T-helper 1 cell treated with Interleukin-12 subunit alpha and Interleukin-12 subunit beta and Interleukin-4 antibody, amounts not matched to agents 30 μg/mL and 1 μg/mL, for 36 hours (primary cell): ENCODE results near the gene LIPC.
A peak's percentile ranks its signal among the peaks of the same experiment; 100 is the strongest.

Experiments
- H3K27ac Mint-ChIP-seq: one replicate; pipeline ENCODE4 v1.8.0; 2021; ENCODE audit warnings: mild to moderate bottlenecking, mixed read lengths
- H3K27me3 Mint-ChIP-seq: one replicate; pipeline ENCODE4 v1.8.0; 2021; ENCODE audit warnings: low read depth, mixed read lengths
- H3K36me3 Mint-ChIP-seq: one replicate; pipeline ENCODE4 v1.8.0; 2021; ENCODE audit warnings: low read depth, mixed read lengths
- H3K4me1 Mint-ChIP-seq: one replicate; pipeline ENCODE4 v1.8.0; 2021; ENCODE audit warnings: low read depth, mixed read lengths
- H3K4me3 Mint-ChIP-seq: one replicate; pipeline ENCODE4 v1.8.0; 2021; ENCODE audit warnings: mild to moderate bottlenecking, moderate library complexity, mixed read lengths
- H3K9me3 Mint-ChIP-seq: one replicate; pipeline ENCODE4 v1.8.0; 2021; ENCODE audit warnings: mixed read lengths

The LIPC gene

DNA sequence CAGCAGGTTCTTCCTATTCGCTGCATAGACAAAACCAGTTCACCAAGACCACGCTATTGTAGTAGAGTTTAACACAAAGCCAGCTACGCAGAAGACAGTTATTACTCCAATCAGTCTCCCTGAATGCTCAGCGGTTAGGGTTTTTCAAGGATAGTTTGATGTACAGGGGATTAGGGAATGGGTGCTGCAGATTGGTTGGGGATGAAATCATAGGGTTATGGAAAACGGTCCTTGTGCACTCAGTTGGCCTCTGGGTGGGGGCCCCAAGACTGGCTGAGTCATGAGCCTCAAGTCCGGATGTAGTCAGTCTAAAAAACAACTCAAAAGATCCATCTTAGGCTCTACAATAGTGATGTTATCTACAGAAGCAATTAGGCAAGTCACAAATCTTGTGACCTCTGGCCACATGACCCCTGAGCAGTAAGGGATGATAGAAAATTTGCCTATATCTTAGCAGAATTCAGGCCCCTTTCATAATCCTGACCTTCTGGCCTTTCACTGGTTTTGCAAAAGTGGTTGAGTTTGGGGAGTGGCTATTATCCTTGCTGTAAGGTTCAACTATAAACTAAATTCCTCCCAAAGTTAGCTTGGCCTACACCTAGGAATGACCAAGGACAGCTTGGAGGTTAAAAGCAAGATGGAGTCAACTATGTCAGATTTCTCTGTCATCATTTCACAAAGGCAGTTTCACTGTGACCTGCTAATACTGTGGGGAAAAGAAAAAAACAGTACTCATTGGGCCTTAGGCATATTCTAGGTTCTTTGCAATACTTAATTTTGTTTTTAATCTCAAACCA is 57.7 kb downstream of the LIPC start:
- peaks cover 21% of the 10 kb centered on the region for H3K9me3 Mint-ChIP-seq
- H3K36me3 Mint-ChIP-seq, result peaks cover 16% of the 10 kb centered on the region
- no peak overlapping the region for H3K4me3 Mint-ChIP-seq
- H3K27me3 Mint-ChIP-seq, result no peaks in the 10 kb centered on the region
- H3K4me1 Mint-ChIP-seq, result peaks cover 39% of the 10 kb centered on the region
- H3K27ac Mint-ChIP-seq, result no peak overlapping the region

DNA sequence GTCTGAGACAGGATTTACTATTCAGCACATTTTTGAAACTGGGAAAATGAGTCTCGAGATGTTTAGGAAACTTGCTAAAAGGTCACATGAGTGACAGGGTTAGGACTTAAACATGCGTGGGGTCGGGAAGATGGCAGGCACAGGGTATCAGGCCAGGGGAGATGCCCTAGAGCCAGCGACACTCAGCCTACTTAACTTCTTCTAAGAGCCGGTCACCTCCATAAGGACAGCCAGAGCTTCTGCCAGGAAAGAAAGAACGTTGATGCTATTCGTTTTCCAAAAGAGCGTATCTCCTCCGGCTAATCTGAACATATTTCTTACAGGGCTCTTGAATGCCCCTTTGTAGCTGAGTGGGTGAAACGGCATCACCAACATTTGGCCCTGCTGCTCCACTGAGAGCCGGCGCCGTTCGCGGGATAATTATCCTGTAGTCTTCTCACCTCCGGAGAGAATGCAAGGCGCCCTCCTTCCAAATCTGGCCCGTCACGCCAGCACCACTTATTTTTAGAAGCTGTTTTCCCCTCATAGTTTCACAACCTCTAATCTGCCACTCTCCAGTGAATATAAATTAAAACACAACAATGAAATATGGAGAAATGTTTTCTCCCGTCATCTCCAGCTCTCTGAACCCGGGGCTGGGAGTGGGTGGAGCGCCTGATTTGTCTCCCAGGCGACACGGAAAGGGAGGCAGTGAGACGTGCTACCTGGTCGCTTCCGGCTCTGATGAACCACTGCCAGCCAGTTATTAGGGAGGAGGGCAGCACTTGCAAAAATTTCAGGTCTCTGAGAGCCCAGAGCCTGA is 58.5 kb downstream of the LIPC start:
- Mint-ChIP-seq H3K4me3 (no peak overlapping the region), H3K27ac (no peak overlapping the region), H3K27me3 (no peaks in the 10 kb centered on the region), H3K4me1 (peaks cover 37% of the 10 kb centered on the region), H3K9me3 (peaks cover 21% of the 10 kb centered on the region), H3K36me3 (peaks cover 17% of the 10 kb centered on the region)

DNA sequence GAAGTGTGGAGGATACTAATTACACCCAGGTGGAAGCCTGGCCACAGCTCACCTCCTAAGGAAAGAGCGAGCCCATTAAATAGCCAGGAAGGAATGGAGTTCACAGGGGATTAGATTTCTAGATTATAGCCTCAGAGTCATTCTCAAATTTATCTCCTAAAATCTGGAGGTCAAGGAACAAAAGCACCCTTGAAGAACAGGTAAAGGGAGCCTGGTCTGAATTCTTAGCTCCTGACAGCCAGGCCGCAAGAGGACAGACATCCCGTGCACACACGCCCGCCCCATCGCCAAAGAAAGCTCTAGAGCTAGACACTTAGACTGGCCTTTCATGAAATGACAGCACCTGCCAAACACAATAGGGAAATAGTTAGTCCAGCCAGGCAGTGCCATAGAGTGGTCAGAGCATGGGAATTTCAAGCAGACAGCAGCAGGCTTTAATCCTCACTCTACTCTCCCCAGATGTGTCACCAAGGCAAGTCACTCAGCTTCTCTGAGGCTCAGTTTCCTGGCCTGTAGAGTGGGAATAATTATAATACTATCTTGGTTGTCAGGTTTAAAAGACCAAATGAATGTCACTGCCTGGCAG is 59.2 kb downstream of the LIPC start:
- H3K36me3 Mint-ChIP-seq, result peaks cover 18% of the 10 kb centered on the region
- H3K9me3 Mint-ChIP-seq, result peaks cover 21% of the 10 kb centered on the region
- H3K4me3 Mint-ChIP-seq, result no peak overlapping the region
- no peaks in the 10 kb centered on the region for H3K27me3 Mint-ChIP-seq
- H3K27ac Mint-ChIP-seq, result no peak overlapping the region
- H3K4me1 Mint-ChIP-seq, result peaks cover 38% of the 10 kb centered on the region

DNA sequence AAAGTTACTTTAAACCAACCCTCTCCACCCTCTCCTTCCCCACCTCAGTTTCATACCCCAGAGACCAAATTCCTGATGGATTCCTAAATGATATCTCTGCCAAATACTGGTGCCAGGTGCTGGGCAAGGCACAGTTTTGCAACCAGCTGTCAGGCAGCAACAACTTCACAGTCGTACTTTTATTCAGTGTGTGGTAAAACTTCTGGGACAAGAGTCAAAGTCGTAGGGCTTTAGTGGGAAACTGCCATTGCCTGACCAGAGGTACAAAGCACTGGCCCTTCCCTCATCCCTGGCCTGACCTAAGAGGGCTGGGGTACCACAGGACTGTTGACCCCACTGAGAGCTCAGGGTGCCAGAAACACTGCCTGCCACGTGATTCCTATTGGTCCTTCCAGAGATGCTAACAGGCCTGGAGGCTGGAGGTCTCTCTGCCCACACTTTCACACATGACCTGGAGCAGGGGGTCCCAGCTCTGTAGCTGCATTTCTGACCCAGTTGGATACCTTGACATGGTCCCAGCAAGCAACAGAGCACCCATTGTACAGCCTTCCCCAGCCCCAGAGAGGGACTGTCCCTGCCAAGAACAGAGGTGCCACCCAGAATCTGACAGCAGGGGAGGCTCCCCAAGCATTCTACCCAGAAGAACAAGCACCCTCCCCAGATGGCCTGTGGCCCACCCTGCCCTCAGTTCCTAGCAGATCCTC is 59.9 kb downstream of the LIPC start:
- H3K4me1 Mint-ChIP-seq, result peaks cover 37% of the 10 kb centered on the region
- H3K9me3 Mint-ChIP-seq, result peaks cover 18% of the 10 kb centered on the region
- no peak overlapping the region for H3K4me3 Mint-ChIP-seq
- H3K27me3 Mint-ChIP-seq, result no peaks in the 10 kb centered on the region
- H3K27ac Mint-ChIP-seq, result no peak overlapping the region
- peaks cover 16% of the 10 kb centered on the region for H3K36me3 Mint-ChIP-seq

DNA sequence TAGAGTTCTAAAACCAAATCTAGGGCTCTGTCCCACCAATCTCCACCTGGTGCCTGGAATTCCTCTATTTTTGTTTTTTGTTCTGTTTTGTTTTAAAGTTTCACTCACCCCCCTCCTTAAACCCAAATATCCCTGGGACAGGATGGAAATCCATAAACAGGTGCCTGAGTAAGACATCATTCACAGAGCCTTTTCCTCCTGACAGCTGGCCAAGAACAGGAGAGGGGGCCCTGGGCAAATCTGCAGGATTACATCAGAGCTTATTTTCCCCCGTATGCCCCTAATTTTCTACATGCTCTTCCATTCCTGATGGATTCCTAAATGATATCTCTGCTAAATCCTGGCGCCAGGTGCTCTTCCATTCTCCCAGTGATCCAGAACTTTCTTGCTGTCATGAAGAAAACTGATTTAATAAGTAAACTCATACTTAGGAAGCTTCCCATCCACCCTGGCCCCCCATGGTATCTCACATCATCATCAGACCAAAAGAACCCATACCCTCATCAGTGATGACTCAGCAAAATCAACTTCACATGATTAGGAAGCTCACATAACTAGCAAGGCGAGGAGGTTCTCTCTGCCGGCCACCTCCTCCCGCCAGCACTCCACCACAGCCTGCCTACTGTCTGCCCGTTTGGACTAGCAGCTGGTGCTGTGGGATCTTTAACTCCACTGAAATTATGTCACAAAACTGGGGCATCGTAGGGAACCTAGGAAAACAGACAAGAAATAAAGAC is 61.0 kb downstream of the LIPC start:
- Mint-ChIP-seq H3K9me3 (peaks cover 18% of the 10 kb centered on the region), H3K36me3 (peaks cover 19% of the 10 kb centered on the region), H3K27ac (no peak overlapping the region), H3K4me3 (no peak overlapping the region), H3K4me1 (peaks cover 39% of the 10 kb centered on the region), H3K27me3 (no peaks in the 10 kb centered on the region)

DNA sequence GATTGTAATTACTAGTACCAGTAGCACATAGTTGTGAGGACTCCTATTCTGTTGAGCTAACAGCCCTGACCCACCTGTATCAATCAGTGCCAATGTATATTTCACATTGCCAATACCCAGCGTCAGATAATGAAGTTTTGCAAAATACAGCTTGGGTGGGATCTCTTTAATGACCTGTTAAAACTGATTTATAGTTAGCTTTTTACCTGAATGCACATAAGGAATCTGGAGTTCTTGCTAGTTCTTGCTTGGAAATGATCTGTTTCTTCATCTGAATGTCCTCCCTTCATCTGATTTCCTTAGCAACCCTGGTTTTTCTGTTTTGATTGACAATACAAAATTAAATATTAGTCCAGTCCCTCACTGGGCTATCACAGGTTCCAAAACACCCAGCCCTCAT is 62.8 kb downstream of the LIPC start:
- Mint-ChIP-seq H3K4me1 (peaks cover 44% of the 10 kb centered on the region), H3K36me3 (peaks cover 15% of the 10 kb centered on the region), H3K27ac (no peak overlapping the region), H3K9me3 (peaks cover 9% of the 10 kb centered on the region), H3K4me3 (no peak overlapping the region), H3K27me3 (no peaks in the 10 kb centered on the region)

DNA sequence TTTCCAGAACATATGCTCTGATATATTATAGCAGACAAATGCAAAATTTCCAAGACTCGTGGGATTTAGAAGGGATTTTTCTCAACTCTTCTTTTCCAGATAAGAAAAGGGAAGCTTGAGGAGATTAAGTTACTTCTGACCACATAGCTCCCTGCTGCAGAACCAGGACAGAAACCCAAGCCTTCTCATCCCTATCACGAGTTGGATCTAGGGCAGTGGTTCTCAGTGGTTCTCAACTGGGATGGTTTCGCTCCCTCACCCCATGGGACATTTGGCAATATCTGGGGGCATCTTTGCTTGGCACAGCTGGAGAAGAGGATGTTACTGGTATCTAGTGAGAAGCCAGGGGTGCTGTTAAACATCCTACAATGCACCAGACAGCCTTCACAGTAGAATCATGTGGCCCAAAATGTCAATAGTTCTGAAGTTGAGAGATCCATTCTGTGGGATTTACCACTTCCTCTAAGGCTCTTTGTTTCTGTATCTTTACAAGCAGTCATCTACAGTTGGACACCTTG is 64.2 kb downstream of the LIPC start:
- H3K9me3 Mint-ChIP-seq, result peaks cover 4% of the 10 kb centered on the region
- peaks cover 15% of the 10 kb centered on the region for H3K36me3 Mint-ChIP-seq
- peaks cover 48% of the 10 kb centered on the region for H3K4me1 Mint-ChIP-seq
- peak overlapping the region; percentile 71 for H3K27ac Mint-ChIP-seq
- peak overlapping the region; percentile 17 for H3K4me3 Mint-ChIP-seq
- H3K27me3 Mint-ChIP-seq, result no peaks in the 10 kb centered on the region

DNA sequence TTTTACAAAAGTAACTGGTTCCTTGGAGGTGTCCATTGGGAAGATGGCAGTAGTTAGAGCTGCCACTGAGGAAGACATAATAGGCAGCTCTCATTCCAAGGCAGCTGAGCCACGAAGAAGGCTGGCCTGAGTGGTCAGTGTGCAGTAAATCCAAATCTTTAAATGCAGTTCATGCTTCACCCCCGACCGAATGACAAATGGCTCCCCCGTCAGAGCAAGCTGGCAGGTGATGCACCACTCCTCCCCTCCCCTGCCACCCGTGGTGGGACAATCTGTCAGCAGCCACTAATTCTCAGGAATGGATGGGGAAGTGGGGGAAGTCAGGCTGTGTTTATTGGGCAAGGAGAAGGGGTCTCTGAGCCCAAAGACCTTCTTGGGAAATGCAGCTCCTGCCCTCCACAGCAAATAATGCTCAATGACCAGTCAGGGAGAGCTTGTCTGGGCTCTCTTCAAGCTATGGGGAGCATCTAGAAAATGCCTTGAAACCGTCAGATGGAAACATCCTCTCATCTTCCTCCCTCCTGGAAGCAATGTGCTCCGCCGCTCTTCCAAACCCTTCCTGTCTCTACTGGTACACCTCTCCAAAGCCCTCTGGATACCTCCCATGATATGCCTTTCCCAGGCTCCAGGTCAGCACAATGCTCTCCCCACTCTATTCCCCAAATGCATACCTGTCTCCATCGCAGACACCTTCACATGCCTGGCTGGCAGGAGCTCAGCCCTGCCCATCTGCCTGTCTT is 65.4 kb downstream of the LIPC start:
- Mint-ChIP-seq H3K9me3 (peaks cover 4% of the 10 kb centered on the region), H3K27ac (peak overlapping the region; percentile 16), H3K36me3 (peaks cover 15% of the 10 kb centered on the region), H3K27me3 (no peaks in the 10 kb centered on the region), H3K4me3 (no peak overlapping the region), H3K4me1 (peaks cover 42% of the 10 kb centered on the region)

DNA sequence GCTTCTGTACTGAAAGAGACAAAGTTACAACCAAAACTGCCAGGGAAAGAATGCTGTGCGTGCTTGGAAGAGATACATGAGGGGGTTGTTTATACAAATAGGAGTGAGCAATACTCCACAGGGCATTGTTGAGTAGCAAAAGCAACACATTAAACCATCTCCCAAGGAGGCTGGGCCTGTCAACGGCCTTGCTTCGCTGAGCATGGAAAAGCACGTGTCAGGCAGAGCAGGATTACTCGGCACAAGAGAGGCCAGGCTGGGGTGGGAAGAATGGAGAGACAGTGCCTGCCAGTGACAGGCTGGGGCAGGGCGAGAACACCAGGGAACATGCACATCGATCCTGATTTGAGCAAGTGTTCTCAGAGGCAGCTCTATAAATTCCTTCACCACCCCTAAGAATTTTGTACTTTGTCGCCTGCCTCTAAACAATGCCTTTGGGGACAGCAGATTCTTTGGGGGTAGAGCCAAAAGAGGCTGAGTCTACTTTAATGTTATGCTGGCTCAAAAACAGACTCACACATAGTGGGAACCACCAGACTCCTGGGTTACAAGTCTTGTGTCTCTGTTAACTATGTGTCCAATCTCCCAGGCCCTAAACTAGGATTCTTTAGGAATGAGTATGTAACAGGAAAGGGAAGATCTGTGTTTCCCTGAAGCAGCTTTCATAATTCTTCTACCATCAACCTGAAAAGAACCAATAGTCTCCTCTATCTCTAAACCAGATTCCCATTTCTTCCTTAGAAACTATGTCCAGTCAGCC is 67.2 kb downstream of the LIPC start:
- Mint-ChIP-seq H3K36me3 (peaks cover 11% of the 10 kb centered on the region), H3K27me3 (no peaks in the 10 kb centered on the region), H3K4me1 (peaks cover 42% of the 10 kb centered on the region), H3K4me3 (no peak overlapping the region), H3K27ac (peak overlapping the region; percentile 28), H3K9me3 (no peaks in the 10 kb centered on the region)

DNA sequence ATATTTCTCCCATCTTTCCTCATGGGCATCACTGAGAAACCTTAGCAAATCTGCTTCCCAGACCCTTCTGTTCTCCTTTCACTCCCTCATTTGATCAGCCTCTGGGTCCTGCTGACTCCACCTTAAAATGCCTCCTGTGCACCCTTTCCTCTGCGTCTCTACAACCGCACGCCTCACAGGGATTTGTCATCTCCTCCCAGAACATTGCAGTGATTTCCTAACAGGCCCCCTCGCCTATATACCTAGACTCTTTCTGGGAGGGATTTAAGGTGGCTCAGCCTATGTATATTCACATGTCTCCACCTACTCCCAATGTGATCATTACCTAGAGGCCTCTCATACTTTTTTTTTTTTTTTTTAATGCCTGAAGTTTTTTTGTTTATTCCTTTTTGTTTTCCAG is 69.2 kb downstream of the LIPC start:
- no peaks in the 10 kb centered on the region for H3K27me3 Mint-ChIP-seq
- H3K36me3 Mint-ChIP-seq, result peaks cover 10% of the 10 kb centered on the region
- no peaks in the 10 kb centered on the region for H3K9me3 Mint-ChIP-seq
- no peak overlapping the region for H3K4me3 Mint-ChIP-seq
- H3K4me1 Mint-ChIP-seq, result peaks cover 40% of the 10 kb centered on the region
- no peak overlapping the region for H3K27ac Mint-ChIP-seq

DNA sequence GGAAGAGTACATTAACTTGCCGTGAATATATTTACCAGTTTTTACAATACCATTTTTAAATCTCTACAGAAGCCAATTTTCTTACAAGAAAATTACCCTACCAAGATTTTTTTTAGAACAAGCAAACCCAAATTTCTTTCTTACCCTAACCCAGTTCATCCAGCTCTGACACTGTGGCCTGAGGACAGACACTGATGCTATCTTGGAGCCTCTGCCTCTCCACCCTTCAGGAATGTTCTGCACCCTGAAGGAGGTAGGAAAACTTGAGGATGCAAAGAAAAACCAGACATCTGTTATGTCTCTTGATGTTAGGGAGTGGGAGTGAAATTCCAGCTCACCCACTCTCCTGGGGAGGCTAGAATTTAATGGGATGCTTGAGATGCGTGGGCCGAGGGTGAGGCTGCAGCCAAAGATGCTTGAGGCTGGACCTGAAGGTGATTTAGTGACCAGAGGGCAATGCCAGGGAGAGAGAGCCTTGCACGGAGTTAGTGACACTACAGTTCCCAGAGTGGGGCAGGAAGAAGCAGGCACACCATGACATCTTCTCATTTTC is 69.9 kb downstream of the LIPC start:
- Mint-ChIP-seq H3K27ac (no peak overlapping the region), H3K9me3 (peaks cover under 1% of the 10 kb centered on the region), H3K4me3 (no peak overlapping the region), H3K36me3 (peaks cover 8% of the 10 kb centered on the region), H3K4me1 (peaks cover 41% of the 10 kb centered on the region), H3K27me3 (no peaks in the 10 kb centered on the region)

DNA sequence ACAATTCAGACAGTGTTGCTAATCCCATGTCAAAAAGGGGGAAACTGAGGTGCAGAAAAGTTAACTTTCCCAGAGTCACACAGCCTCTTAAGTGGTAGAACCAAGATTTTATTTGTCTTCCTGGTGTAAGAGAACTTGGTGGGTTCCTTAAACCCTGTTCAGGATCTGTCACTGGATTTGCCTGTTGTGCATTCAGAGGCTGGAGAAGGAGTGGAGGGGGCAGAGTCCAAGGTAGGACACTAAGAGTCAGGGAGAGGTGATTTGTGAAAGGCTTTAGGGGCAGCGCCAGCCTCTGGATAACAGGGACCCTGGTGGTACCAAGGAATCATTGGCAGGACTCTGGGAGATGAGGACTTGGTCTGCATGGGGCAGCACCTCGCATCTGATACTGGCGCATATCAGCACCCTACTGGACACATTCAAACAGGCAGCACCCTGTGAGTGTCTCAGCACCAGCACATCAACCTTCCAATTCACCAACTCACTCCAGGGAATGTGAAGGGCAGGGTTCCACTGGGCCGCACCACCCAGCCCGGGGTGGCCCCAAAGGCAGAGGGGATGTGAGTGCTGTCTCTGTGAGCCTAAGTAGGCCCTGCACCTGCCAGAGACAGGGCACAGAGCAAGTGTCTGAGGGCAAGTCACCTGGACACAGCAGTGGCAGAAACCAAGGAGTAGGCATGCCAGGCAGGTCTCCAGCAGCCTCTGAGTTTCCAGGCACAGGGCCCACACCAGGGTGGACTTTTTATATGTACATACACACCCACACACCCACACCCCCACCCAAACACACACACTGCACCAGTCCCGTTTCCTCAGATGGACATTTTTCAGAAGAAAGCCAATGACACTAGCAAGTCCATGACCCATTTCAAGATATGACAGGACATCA is 71.6 kb downstream of the LIPC start:
- Mint-ChIP-seq H3K36me3 (peaks cover 9% of the 10 kb centered on the region), H3K9me3 (peaks cover 9% of the 10 kb centered on the region), H3K4me3 (no peak overlapping the region), H3K27ac (peak overlapping the region; percentile 9), H3K4me1 (peaks cover 41% of the 10 kb centered on the region), H3K27me3 (peaks cover 3% of the 10 kb centered on the region)
